ENCODE data around the gene GSPT1.

Gene GSPT1

GRCh38 chr16:11909653-11910545 lies 5.9 kb downstream of the GSPT1 start:
- Histone ChIP-seq H3K36me3 (ENCODE audit: control insufficient read depth, low read length) (peaks cover 79% of the 10 kb centered on the region), H3K27me3 (ENCODE audit: control insufficient read depth, low read length) (no peaks in the 10 kb centered on the region), H3F3A (ENCODE audit: control insufficient read depth, insufficient read depth) (peaks cover 5% of the 10 kb centered on the region; the same call in 1 of the 2 replicates), H4K20me1 (ENCODE audit: control insufficient read depth, insufficient read depth, low read depth, low read length) (peaks cover 45% of the 10 kb centered on the region), H3K79me2 (ENCODE audit: control insufficient read depth, low read length) (peaks cover 99% of the 10 kb centered on the region), H3K4me3 (ENCODE audit: low read length) (no peak overlapping the region), H3K27ac (ENCODE audit: low read depth, low read length) (no peak overlapping the region), H3K4me2 (ENCODE audit: low read length) (peak overlapping the region; percentile 29; the same call in 1 of the 2 replicates), H3K9me3 (ENCODE audit: control insufficient read depth, insufficient read depth, low read length) (no peaks in the 10 kb centered on the region), H3K4me1 (ENCODE audit: control insufficient read depth, low read length) (peaks cover 45% of the 10 kb centered on the region), H3K9me2 (replicated peaks; ENCODE audit: control insufficient read depth, low read length) (no peaks in the 10 kb centered on the region)
- TF ChIP-seq CTCF (IDR thresholded peaks at IDR 0.05; ENCODE audit: low read depth, low read length, poor library complexity, severe bottlenecking) (no peak), EZH2phosphoT487 (IDR thresholded peaks at IDR 0.05; ENCODE audit: borderline replicate concordance, low read length) (no peak)

GRCh38 chr16:11907160-11907970 lies 8.4 kb downstream of the GSPT1 start:
- Histone ChIP-seq H3K27ac (ENCODE audit: low read depth, low read length) (no peak overlapping the region), H3K27me3 (ENCODE audit: control insufficient read depth, low read length) (no peaks in the 10 kb centered on the region), H3K79me2 (ENCODE audit: control insufficient read depth, low read length) (peaks cover 99% of the 10 kb centered on the region), H3K36me3 (ENCODE audit: control insufficient read depth, low read length) (peaks cover 69% of the 10 kb centered on the region), H3K4me2 (ENCODE audit: low read length) (no peak overlapping the region), H3K9me2 (replicated peaks; ENCODE audit: control insufficient read depth, low read length) (no peaks in the 10 kb centered on the region), H3K9me3 (ENCODE audit: control insufficient read depth, insufficient read depth, low read length) (no peaks in the 10 kb centered on the region), H3K4me3 (ENCODE audit: low read length) (no peak overlapping the region), H4K20me1 (ENCODE audit: control insufficient read depth, insufficient read depth, low read depth, low read length) (peaks cover 26% of the 10 kb centered on the region), H3K4me1 (ENCODE audit: control insufficient read depth, low read length) (peaks cover 29% of the 10 kb centered on the region), H3F3A (ENCODE audit: control insufficient read depth, insufficient read depth) (peaks cover 5% of the 10 kb centered on the region; the same call in 1 of the 2 replicates)
- TF ChIP-seq EZH2phosphoT487 (IDR thresholded peaks at IDR 0.05; ENCODE audit: borderline replicate concordance, low read length), result no peak
- TF ChIP-seq CTCF (IDR thresholded peaks at IDR 0.05; ENCODE audit: low read depth, low read length, poor library complexity, severe bottlenecking), result no peak

DNA sequence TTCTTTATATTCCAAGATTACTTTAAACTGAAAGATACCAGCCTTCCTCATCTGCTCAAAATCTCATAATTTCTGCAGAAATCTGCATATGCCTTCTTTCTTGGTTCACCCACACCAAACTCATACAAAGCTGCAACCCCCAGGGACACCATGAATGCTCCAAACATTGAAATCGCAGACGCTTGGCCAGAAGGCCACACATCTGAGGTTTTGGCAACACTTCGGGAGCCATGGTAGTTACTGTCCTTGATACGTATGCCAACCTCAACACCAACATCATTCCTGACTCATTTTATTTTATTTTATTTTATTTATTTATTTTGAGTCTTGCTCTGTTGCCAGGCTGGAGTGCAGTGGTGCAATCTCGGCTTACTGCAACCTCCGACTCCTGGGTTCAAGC lies 11.8 kb downstream of the GSPT1 start:
- Histone ChIP-seq H3K4me1 (ENCODE audit: control insufficient read depth, low read length) (peaks cover 11% of the 10 kb centered on the region), H3K9me2 (replicated peaks; ENCODE audit: control insufficient read depth, low read length) (no peaks in the 10 kb centered on the region), H4K20me1 (ENCODE audit: control insufficient read depth, insufficient read depth, low read depth, low read length) (peaks cover 22% of the 10 kb centered on the region), H3K27ac (ENCODE audit: low read depth, low read length) (no peak overlapping the region), H3K4me2 (ENCODE audit: low read length) (no peak overlapping the region), H3K27me3 (ENCODE audit: control insufficient read depth, low read length) (no peaks in the 10 kb centered on the region), H3K36me3 (ENCODE audit: control insufficient read depth, low read length) (peaks cover 62% of the 10 kb centered on the region), H3K79me2 (ENCODE audit: control insufficient read depth, low read length) (peaks cover 98% of the 10 kb centered on the region), H3K9me3 (ENCODE audit: control insufficient read depth, insufficient read depth, low read length) (no peaks in the 10 kb centered on the region), H3K4me3 (ENCODE audit: low read length) (no peak overlapping the region), H3F3A (ENCODE audit: control insufficient read depth, insufficient read depth) (peaks cover 5% of the 10 kb centered on the region; the same call in 1 of the 2 replicates)
- TF ChIP-seq CTCF (IDR thresholded peaks at IDR 0.05; ENCODE audit: low read depth, low read length, poor library complexity, severe bottlenecking) (no peak), EZH2phosphoT487 (IDR thresholded peaks at IDR 0.05; ENCODE audit: borderline replicate concordance, low read length) (no peak)
